Left renal pelvis (tissue), 4 donors: Measurements from ENCODE around the gene ZFP82. TPM values are rescaled to one million over a fixed set of nuclear protein-coding genes. Genes with fewer than 3 reads are reported as not detected.
A peak's percentile ranks its signal among the peaks of the same experiment; 100 is the strongest.

Source experiments
- DNase-seq, 4 donors: peaks; one replicate each; pipeline ENCODE4 v3.0.0-alpha.2; 2013; ENCODE audit warnings: low read depth in 4 of 4, low spot score in 3 of 4
- polyA plus RNA-seq, 4 donors: library from polyadenylated mRNA; unstranded; fragments of 120-200 nt; gene quantifications; one replicate each; pipeline ENCODE4 v1.2.1, GENCODE V29; 2013; ENCODE audit not compliant: insufficient read length in 4 of 4

ZFP82 gene
- 10 to 100 TPM; 14.2 to 17.7 (median 14.7) TPM for polyA plus RNA-seq

DNA sequence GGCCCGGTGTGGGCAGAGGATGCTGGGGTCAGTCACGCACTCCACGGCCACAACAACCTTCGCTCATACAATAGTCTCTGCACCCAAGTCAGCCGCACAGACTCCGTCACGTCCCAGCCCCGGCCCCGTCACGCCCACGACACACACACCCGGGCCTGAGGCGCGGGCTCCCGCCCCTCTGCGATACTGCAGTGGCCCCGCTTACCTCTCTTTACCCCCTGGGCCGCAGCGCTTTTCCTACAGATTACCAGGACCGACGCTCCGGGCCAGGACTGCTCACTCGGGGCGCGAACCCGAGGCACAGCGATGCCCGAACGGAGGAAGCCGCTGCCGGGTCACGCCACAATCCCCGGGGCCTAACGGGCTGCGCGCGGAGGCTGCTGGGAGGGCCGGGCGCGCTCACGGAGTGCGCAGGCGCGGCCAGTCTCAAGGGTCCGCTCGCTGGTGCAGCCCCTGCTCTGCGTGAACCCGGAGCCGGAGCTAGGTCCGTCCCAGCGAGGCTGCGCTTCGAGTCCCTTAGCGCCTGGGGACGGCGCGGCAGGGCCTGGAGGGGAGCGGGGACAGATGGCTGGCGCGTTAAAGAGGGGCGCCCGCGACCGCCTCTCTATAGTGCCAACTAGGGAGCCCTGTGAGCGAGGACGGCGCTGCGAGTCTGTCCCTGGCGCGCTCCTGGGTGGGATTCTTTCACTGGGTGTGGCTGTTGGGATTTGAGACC, at the start of gene ZFP82:
ZFP82 (minus strand) TSS at position 358 of the 715 bp plus-strand sequence. CDS start 8,855 bp downstream, outside the sequence.
- DNase-seq, result peak; percentile 73 to 79 (median 74)

- DNase-seq, result no peak
These were observed 41.6 kb upstream of the ZFP82 start for GRCh38 chr19:36460046-36460445.

- DNase-seq, result no peak
These were observed 38.4 kb upstream of the ZFP82 start for GRCh38 chr19:36456831-36457230.

GRCh38 chr19:36449059-36449670, 30.7 kb upstream of the ZFP82 start:
- no peak for DNase-seq

DNA sequence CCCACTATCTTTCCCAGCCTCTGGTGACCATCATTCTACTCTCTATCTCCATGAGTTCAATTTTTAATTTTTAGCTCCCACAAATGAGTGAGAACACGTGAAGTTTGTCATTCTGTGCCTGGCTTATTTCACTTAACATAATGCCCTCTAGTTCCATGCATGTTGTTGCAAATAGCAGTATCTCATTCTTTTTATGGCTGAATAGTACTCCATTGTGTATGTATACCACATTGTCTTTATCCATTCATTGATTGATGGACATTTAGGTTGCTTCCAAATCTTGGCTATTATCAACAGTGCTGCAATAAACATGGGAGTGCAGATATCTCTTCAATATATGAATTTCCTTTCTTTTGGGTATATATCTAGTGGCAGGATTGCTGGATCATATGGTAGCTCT, 22.9 kb upstream of the ZFP82 start:
- DNase-seq, result no peak

GRCh38 chr19:36436531-36436930, 18.1 kb upstream of the ZFP82 start:
- DNase-seq, result no peak

DNA sequence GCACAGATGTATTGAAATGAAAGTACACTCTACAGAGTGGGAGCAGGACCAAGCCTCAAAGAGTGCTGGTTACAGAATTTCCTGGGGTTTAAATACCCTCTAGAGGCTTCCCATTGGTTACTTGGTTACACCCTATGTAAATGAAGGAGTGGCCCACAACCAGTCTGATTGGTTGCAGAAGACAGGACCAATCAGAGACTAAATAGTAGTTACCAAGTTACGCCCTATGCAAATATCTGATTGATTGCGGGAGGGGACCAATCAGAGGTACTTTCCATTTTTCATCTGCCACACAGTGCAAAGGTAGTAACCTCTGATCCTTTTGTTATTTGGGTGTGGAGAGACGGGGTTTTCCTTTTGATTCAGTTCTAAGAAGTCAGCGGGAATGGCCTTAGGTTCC, 5.5 kb upstream of the ZFP82 start:
- no peak for DNase-seq

GRCh38 chr19:36421749-36422481, 3.5 kb upstream of the ZFP82 start:
- DNase-seq, result peak in 1 of 4 donors; percentile 6

DNA sequence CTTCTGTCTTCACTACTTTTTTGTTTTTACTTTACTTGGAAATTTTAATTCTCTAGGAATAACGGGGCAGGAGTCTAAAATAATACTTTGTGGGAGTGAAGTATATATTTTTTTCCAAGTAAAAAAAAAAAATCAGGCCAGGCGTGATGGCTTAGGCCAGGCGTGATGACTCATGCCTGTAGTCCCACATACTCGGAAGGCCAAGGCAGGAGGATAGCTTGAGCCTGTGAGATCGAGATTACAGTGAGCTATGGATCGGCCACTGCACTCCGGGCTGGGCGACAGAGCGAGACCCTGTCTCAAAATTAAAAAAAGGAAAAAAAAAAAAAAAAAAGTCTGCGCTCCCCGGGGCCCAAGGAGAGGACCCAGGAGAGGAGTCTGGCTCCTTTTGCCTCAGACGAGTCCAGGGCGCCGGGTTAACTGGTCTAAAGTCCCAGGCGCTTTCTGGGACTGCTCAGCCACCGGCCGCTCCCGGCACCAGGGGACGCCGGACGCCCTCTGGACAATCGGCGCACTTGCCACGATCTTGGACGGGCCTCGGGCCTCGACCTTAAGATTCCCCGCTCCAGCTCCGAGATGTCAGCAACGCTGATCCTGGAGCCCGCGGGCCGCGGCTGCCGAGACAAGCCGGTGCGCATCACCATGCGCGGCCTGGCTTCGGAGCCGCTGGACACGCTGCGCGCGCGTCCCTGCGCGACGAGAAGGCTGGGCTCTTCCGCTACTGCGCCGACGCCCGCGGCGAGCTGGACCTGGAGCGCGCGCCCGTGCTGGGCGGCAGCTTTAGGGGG, 2.7 kb upstream of the ZFP82 start:
- peak in 3 of 4 donors; percentile 12 to 30 (median 25) for DNase-seq

GRCh38 chr19:36417752-36418286, 625 bp downstream of the ZFP82 start:
- DNase-seq, result peak in 1 of 4 donors; percentile 38

DNA sequence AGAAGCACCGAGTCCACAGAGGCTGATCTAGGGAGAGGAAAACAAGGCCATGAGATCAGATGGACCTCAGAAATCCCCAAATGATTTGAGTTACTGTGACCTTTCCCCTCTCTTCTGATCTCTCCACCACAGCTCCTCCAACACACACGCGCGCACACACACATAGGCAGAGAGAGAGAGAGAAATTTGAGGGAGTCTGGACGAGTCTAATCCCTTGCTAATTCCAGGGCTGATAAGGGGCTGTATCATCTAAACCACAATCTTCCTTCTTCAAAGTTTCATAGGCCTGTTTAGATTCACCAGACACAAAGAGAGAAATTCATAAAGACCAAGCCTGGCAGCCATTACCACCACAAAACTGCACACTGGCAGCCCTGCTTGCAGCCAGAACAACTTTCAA, 8.6 kb downstream of the ZFP82 start:
- DNase-seq, result no peak

GRCh38 chr19:36408101-36408500, 10.3 kb downstream of the ZFP82 start:
- no peak for DNase-seq

DNA sequence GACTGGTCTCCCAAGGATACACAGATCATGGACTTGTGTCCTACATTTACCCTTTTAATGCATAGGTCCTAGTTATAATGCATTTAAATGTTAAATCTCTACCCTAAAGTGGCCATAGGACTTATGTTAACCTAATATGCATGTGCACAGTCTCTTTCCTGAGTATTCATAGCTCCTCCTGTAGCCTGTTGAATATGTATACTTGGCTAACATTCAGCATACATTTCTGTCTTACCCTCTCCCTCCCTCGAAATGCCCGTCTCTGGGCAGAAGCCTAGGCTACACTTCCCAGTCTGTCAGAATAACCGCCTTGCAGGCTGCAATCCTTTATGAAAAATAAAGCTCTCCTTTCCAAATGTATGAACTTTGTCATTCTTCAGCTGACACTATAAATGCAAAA, 13.9 kb downstream of the ZFP82 start:
- DNase-seq, result no peak

- DNase-seq, result no peak
These were observed 17.0 kb downstream of the ZFP82 start for GRCh38 chr19:36401475-36401874.

- DNase-seq, result no peak
These were observed 19.9 kb downstream of the ZFP82 start for GRCh38 chr19:36398571-36398970.

- no peak for DNase-seq
These were observed 25.3 kb downstream of the ZFP82 start for GRCh38 chr19:36392916-36393673.

GRCh38 chr19:36379510-36379819, 39.0 kb downstream of the ZFP82 start:
- no peak for DNase-seq

DNA sequence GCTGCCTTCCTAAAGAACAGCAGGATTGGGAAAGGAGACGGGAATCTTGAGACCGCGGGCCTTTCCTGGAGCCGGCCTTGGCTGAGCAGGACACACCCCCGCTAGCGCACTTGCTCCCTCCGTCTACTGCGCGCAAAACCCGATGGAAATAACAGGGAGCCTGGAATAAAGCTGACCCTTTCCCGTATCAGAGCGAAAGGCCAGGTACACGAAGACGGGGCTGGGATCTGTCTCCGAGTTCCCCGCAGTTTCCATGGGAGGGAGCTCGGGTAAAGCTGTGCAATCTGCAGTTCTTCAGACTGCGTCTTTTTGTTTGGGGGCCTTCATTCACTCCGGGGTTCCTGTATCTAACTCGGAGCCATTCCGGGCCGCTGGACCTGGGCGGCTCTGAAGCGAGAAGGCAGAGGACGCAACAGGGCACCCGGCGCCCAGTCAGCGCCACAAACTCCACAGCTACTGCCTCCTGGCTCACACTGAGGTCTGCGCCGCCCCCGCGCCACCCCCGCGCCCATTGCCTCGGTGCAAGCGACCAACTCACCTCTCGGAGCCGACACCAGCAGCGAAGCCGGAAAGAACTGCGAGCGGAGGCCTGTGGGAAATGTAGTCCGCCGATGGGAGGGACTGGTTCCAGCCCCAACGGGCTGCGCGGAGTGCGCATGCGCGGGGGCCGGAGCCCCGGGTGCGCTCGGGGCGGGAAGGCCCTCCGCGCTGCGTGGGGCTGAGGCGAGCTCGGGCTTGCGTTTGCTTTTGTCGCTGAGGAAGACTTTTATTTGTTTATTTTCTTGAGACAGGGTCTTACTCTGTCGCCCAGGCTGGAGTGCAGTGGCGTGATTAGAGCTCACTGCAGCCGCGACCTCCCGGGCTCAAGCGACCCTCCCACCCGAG, 39.6 kb downstream of the ZFP82 start, which contains the start of gene ZFP14:
ZFP14 (minus strand) TSS at position 577 of the 885 bp plus-strand sequence. CDS start 11,309 bp downstream, outside the sequence.
- DNase-seq, result peak; percentile 87 to 91 (median 90)
